NCI-H2171 (cell line): ENCODE results near the gene MEAK7.

Experiments
- DNase-seq: peaks from one replicate; lab custom pipeline; 2025; lab: John Stamatoyannopoulos, UW

Gene MEAK7

DNA sequence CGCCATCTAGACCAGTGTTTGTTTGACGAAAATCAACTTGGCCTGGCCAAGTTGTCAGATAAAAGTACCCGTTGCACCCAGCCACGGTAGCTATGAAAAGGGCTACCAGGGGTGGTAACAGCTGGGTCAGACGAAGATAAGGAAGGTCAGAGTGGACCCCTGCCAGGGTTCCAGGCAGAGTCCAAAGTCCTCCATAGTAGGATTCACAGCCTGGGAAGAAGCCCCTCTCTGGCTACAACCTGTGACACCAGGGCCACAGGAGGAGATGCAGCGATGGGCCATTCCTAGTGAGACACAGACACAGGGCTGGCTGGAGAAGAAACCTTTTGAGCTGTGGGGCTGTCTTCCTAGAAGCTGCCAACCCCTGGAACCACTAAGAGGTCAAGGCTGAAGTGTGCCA lies 39.3 kb downstream of the MEAK7 start:
- no peak for DNase-seq

DNA sequence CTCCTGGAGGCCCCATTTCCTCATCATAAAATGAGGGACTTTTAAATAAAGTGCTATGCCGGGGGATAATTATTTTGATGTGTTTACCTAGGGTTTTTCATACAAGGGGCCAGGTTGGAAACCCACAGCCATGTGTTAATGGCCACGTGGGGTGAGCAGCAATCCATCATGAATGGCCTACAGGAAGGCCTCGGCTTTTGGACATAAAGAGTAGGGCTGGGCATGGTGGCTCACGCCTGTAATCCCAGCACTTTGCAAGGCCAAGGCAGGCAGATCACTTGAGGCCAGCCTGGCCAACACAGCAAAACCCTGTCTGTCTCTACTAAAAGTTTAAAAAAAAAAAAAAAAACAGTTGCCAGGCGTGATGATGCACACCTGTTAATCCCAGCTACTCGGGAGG lies 40.3 kb downstream of the MEAK7 start:
- no peak for DNase-seq

DNA sequence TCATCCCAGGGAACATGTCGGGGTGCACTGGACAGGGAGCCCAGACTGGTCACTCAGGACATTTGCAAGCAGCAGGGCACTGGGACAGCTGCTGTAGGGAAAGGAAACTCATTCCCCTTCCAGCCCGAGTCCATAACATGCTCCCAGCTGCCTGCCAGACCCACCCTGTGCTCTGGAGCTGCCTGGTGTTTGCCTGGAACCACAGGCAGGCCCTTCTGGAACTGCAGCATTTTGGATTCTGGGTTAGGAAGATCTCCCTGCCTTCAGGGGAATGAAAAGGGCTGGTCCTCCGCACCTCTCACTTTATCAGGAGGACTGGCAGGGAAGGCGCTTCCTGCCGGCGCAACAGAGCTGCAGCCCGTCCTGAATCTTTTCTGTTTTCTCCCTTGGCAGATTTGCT lies 41.2 kb downstream of the MEAK7 start:
- DNase-seq: no peak

DNA sequence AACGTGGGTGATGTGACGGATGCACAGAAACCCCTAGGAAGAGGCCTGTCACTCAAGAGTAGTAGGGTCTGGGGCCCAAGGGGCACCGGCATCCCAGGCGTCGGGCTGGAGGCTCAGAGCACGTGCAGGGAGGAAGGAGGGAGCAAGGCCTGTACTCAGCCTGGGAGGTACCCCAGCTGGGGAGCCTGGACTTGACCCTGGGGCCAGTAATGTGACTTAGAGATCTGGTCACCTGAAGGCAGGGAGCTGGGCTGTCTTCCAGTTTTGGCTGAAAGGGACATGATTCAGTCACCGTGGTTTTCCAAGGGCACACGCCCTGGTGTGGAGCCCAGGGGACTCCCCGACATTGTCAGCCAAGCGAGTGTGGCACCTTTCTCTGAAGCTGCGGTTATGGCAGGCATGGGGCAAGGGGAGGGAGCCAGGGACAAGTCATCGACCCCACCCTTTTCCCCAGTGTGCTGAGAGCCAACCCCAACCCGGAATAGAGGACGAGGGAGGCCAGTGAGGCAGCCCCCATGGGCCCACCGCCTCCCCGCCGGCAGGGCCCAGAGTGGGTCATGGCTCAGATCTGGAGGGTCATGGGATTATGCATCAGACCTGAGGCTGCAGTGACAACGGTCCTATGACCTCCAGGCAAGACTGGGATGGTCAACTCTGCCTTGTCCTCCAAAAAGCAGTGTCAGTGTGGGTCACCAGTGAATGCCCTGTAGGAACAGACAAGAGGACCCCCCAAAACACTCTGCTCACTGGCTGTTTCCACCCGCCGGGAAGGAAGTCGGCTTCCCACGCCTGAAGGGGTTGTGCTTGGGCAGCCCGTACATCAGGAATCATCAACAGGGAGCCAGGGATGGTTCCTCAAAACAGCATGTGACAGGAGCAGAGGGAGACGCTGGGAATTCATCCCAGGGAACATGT lies 41.9 kb downstream of the MEAK7 start:
- DNase-seq: no peak

DNA sequence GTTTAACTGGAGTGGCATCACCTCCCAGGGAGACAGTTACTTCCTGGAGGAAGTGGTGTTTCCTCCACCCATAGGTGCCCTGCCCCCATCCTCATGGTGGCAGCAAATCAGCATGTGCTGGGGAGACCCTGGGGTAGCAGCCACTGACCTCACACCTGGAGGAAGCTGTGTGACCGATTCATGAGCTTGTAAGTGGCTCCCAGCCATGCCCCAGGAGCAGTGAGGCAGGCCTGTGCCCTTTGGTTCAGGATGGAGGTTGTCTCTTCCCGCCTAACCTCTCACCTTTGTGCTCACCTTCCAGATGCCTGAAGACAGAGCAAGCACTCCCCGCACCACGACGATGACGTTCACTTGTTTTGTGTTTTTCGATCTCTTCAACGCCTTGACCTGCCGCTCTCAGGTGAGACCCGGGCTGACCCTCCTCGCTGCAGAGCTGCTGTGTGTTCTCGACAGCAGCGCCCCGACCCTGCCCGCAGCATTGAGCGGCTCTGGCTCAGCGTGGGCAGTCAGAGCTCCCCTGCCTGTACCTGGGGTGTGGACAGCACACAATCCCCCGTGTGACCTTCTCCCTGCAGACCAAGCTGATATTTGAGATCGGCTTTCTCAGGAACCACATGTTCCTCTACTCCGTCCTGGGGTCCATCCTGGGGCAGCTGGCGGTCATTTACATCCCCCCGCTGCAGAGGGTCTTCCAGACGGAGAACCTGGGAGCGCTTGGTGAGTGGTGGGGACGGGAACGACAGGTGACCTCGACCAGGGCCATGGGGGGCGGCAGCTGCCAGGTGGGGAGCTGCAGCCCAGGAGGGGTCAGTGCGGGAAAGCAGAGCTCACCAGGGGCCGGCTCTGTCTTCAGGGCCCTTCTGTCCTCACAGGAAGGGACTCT lies 42.8 kb downstream of the MEAK7 start:
- DNase-seq: no peak

DNA sequence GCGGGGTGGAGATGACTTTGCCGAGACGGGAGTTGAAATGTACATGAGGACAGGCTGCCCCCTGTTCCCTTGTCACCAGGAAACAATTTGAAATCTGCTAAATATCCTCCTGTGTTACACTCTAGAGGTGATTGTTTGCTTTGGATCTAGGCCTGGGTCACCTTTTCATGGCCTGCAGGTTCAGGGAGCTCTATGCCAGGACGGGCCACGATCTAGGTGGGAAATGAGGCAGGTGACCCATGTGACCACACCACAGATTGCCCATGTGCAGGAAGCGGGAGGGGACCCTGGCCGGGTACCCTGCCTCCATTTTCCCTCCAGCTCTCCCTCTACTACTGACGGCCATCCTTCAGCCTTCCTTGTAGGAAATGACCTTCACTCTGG lies 43.4 kb downstream of the MEAK7 start:
- no peak for DNase-seq

DNA sequence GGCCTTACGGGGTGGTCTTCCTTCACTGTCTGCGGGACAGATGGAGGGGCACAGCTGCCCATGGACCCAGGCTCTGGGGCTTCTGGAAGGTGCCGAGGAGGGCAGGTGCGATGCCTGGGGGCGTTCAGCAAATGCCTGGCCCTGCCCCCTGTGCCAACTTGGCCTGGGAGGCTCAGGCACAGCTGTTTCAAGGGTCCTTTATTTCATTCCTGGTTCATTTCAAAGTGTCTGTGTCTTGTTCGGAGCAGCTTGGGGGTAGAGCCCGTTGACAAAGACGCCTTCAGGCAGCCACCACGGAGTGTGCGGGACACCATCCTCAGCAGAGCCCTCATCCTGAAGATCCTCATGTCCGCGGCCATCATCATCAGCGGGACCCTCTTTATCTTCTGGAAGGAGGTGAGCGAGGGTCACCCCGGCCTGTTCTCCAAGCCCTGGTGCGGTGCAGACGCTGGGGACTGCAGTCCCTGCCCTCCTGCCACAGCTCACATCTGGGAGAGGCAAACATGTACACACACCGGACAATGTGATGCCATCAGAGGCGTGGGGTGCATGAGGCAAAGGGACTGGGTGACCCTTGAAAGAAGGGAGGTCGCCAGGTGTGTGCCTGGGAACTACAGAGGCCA lies 43.9 kb downstream of the MEAK7 start:
- no peak for DNase-seq

DNA sequence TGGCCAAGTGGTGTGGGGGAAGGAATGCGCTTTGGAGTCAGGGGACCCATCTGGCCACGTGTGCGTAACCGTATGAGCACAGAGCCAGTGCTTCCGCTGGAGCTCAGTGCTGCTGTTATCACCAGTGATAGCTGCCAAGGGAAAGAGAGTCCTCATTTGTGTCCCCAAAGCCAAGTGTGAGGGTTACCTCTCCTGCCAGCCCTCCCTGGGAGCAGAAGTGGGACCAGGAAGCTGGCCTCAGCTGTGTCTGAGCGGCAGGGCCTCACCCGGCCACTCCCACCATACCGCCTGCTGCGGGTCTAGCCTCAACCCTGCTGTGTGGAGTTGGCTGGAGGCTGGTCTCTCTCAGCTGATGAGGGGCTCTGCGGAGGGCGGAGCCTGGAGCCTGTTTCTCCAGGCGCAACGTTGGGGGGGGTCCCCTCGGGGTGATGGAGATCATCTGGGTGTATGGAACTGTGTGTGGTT lies 44.5 kb downstream of the MEAK7 start:
- peak; percentile 38 for DNase-seq

DNA sequence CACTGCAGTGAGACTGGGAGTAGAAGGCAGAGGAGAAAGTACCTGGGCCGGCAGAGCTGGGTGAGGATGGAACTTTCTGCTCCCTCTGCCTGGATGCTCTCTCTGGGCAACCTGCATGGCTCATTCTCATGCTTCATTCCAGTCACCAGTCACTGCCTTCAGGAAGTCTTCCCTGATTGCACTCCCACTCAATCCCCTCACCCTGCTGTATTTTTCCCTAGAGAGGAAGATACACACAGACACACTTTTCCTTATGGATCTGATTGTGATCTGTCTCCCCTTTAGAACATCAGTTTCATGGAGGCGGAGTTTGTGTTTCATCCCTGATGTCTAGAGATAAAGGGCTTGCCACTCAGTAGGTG lies 44.9 kb downstream of the MEAK7 start:
- no peak for DNase-seq

DNA sequence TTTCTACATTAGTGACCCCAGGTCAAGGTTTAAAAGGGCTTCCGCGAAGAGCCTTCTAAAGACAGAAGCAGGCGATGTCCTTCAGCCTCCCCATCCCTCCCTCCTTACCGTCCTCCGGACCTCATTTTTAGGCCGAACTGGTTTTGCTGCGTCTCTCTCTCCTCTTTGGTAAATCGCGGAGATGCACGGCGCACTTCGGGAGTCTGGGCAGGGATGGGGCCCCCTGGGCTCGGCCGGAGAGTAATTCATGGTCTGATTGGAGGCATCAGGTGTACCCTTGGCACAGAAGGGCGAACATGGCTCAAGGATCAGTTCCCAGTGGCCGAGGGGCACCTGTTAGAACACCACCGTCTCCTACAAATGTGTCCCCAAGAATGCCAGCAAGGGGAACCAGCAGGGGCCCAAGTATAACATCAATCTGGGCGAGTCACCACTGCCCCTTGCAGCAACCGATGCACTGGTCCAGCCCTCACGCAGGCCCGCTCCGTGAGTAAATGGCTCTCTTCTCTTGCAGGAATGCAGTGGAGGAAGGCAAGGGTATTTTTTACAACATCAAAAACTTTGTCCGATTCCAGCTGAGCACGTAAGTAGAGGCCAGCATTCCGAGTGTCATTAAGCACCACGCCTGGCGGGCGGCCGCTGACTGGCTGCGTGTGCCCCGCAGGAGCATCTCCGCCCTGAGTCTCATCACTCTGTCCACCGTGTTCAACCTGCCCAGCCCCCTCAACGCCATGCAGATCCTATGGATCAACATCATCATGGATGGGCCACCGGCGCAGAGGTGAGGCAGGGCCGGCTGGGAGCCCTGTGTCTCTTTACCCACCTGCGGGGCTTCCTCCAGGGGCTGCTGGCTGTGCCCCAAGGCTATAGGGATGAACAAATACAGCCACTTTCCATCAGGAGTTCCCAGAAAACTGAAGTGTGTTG lies 45.6 kb downstream of the MEAK7 start:
- DNase-seq: no peak

DNA sequence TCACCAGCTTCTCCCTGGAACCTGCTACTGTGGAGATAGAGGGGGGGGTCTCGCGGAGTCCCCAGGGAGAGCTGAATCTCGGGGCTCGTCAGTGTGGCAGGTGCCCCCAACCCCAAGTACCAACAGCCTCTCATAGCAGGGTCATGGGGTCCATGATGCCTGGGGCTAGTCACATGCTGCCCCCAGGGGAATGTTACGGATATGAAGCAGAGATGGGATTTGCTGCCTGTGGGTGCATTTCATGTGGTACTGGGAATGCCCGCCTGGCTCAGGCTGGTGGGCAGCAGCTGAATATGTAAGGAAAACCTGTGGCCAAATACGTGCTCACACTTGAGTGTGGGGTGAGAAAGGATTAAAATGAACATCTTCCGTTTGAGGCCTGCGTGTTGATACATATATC lies 49.4 kb downstream of the MEAK7 start:
- no peak for DNase-seq
